NCI-H345 (cell line): ENCODE results near the gene ZNF419.

Experiments used
- DNase-seq: peaks from one replicate; lab custom pipeline; 2025; lab: John Stamatoyannopoulos, UW

Gene ZNF419

DNA sequence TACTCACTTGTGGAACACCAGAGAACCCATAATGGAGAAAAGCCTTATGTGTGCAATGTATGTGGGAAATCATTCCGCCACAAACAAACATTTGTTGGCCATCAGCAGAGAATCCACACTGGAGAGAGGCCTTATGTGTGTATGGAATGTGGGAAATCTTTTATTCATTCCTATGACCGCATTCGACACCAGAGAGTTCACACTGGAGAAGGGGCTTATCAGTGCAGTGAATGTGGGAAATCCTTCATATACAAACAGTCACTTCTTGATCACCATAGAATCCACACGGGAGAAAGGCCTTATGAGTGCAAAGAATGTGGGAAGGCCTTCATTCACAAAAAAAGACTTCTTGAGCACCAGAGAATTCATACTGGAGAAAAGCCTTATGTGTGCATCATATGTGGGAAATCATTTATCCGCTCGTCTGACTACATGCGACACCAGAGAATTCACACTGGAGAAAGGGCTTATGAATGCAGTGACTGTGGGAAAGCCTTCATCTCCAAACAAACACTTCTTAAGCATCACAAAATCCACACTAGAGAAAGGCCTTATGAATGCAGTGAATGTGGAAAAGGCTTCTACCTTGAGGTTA lies 50.5 kb downstream of the ZNF419 start:
- no peak for DNase-seq
